Ishikawa (cell line): ENCODE data around the gene CEP131.
A peak's percentile ranks its signal among the peaks of the same experiment; 100 is the strongest.

Source experiments
- CEBPB ChIP-seq: IDR thresholded peaks from 2 replicates; pipeline ENCODE4 v1.6.1; 2012
- CREB1 ChIP-seq: IDR thresholded peaks from 2 replicates; pipeline ENCODE4 v1.6.1; 2012; ENCODE audit warnings: low read depth
- EGR1 ChIP-seq: IDR thresholded peaks from 2 replicates; pipeline ENCODE4 v1.6.1; 2012
- EP300 ChIP-seq: IDR thresholded peaks from 2 replicates; pipeline ENCODE4 v1.6.1; 2012; ENCODE audit warnings: borderline replicate concordance
- FOXM1 ChIP-seq: IDR thresholded peaks from 2 replicates; pipeline ENCODE4 v1.6.1; 2012; ENCODE audit warnings: low read depth, borderline replicate concordance
- MAX ChIP-seq: IDR thresholded peaks from 2 replicates; pipeline ENCODE4 v1.6.1; 2012
- NFIC ChIP-seq: IDR thresholded peaks from 2 replicates; pipeline ENCODE4 v1.6.1; 2012
- RAD21 ChIP-seq: IDR thresholded peaks from 2 replicates; pipeline ENCODE4 v1.6.1; 2012; ENCODE audit warnings: low read depth
- REST ChIP-seq: IDR thresholded peaks from 2 replicates; pipeline ENCODE4 v1.6.1; 2012; ENCODE audit warnings: low read depth, mild to moderate bottlenecking
- TAF1 ChIP-seq: IDR thresholded peaks from 2 replicates; pipeline ENCODE4 v1.6.1; 2012; ENCODE audit warnings: low read depth, mild to moderate bottlenecking
- TCF12 ChIP-seq: IDR thresholded peaks from 2 replicates; pipeline ENCODE4 v1.6.1; 2012; ENCODE audit warnings: low read depth
- TEAD4 ChIP-seq: IDR thresholded peaks from 2 replicates; pipeline ENCODE4 v1.6.1; 2012
- USF1 ChIP-seq: IDR thresholded peaks from 2 replicates; pipeline ENCODE4 v1.6.1; 2012
- YY1 ChIP-seq: IDR thresholded peaks from 2 replicates; pipeline ENCODE4 v1.6.1; 2012; ENCODE audit warnings: low read depth
- ZBTB7A ChIP-seq: IDR thresholded peaks from 2 replicates; pipeline ENCODE4 v1.6.1; 2012; ENCODE audit warnings: low read depth

CEP131 gene

DNA sequence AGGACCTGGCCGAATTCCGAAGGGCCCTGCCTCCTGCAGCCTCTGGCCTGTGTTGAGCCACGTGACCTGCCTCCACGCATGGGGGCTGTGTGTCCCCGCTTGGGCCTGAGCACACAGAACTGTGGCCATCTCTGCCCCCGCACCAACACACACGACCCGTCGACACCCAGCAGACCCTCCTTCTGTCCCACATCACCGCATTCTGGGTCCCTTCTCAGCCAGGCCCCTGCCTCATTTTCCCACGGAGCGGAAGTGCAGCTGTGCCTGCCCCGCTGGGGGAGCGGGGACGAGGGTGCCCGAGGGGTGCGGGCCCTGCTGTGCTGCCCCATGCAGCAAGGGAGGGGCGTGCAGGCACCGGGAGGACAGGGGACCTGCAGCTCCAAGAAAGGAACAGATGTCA, 34.8 kb upstream of the CEP131 start:
- TF ChIP-seq TAF1: no peak
- no peak for TF ChIP-seq RAD21
- TF ChIP-seq EGR1: no peak
- no peak for TF ChIP-seq NFIC
- no peak for TF ChIP-seq ZBTB7A

DNA sequence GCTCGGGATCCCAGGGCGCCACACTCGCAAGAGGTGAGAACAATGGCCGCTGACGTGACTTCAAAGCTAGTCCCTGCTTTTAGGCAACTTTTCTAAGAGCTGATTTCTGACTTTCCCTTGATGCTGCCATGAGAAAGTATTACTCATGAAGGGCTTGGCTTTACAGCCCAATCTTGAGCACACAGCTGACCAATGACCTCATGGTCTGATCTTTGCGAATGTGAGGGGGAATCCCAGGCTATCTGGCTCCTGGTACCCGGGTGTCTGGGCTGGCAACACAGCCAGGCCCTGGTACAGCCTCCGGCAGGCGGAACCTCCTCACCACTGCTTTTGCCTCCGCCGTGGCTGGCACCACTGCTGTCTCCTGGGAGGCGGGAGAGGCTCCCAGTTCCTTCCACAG, 33.9 kb upstream of the CEP131 start:
- no peak for TF ChIP-seq MAX
- TF ChIP-seq EP300: no peak
- no peak for TF ChIP-seq NFIC
- no peak for TF ChIP-seq CEBPB
- TF ChIP-seq TCF12: no peak
- TF ChIP-seq REST: no peak
- no peak for TF ChIP-seq ZBTB7A
- TF ChIP-seq EGR1: no peak
- no peak for TF ChIP-seq YY1
- no peak for TF ChIP-seq USF1
- no peak for TF ChIP-seq TEAD4
- no peak for TF ChIP-seq FOXM1
- TF ChIP-seq CREB1: no peak
- TF ChIP-seq RAD21: no peak

DNA sequence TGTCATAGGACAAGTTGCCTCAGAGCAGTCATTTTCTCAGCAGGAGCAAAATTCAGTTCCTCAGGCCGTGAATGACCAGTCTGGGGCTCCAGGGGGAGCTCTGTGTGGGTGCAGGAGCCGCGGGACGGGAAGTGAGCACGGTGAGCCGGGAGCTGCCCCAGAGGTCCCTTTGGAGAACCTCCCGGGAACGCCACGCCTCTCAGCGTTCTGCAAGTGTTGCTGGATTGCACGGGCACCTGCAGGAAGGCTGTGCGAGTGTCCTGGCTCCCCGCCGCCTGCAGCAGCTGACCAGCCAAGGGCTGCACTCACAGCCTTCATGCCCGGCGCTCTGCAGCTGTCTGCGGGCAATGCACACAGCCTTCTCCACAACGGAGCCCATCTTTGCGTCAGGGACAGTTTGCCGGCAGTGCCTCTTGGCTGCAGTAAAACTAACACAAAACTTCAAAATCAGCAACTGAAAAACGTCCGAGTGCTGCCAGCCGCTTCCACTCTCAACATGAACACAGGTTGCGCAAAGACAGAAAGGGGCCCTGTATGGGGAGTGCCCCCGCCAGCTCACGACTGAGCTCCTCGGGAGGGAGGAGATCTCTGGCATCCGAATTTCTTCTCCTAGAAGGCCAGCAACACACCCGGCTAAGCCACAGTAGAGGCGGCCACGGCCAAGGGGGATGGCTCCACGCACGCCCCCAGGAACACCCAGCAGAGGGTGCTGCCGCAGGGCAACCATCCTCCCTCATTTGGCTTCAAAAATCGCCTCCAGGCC, 32.4 kb upstream of the CEP131 start:
- TF ChIP-seq RAD21: peak; percentile 49
- TF ChIP-seq EP300: no peak

- TF ChIP-seq YY1 (no peak), MAX (no peak), RAD21 (peak; percentile 93)
Measured at GRCh38 chr17:81253358-81254131, 30.8 kb upstream of the CEP131 start.

- no peak for TF ChIP-seq YY1
- TF ChIP-seq TEAD4: no peak
- TF ChIP-seq TAF1: no peak
- no peak for TF ChIP-seq CEBPB
- TF ChIP-seq FOXM1: no peak
- no peak for TF ChIP-seq RAD21
- no peak for TF ChIP-seq EGR1
- no peak for TF ChIP-seq NFIC
- TF ChIP-seq TCF12: no peak
- TF ChIP-seq USF1: no peak
- no peak for TF ChIP-seq EP300
- no peak for TF ChIP-seq ZBTB7A
- no peak for TF ChIP-seq CREB1
Measured at GRCh38 chr17:81252987-81253329, 30.2 kb upstream of the CEP131 start.

DNA sequence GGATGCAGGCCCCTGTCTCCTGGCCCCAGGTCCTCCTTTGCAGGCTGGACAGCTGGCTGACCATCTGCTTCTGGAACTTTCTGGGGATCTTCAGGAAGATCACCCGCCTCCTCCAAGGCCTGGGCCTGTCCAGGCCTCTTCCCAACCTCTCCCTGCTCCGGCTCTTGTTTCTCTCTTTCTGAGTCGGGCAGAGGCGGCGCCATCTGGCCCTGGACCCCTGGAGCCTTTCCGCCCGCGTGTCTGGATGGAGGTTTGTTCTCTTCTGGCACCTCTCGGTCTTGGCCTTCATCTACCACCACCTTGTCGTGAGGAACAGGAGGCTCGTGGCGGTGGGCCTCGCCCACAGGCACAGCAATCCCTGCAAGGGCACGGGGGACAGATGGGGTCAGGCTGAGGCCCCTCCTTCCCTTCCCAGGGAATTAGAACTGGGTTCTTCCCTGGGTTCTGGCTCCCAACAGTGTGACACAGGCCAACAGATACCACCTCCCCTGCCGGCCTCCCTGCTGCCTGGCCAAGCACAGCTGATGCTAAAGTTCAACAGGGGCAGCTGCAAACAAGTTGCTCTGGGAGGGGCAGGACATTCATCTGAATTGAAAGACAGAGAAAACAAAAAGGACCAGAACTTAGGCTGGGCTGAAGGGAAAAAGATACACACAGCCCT, 29.7 kb upstream of the CEP131 start:
- TF ChIP-seq EP300 (no peak), USF1 (no peak), EGR1 (no peak), REST (no peak), CEBPB (no peak), TAF1 (no peak)
